AG08396 (cell line): ENCODE measurements around the gene SDC3.

Source experiments
- DNase-seq: peaks from one replicate; pipeline ENCODE4 v3.0.0; 2012; ENCODE audit warnings: low spot score, mixed read lengths

SDC3 gene

GRCh38 chr1:30928789-30929134 is 20.2 kb upstream of the SDC3 start:
- no peak for DNase-seq

GRCh38 chr1:30928171-30928570 is 19.6 kb upstream of the SDC3 start:
- DNase-seq: no peak

GRCh38 chr1:30927448-30927847 is 18.9 kb upstream of the SDC3 start:
- DNase-seq: no peak

GRCh38 chr1:30923597-30923996 is 15.0 kb upstream of the SDC3 start:
- DNase-seq: no peak

GRCh38 chr1:30920827-30921226 is 12.3 kb upstream of the SDC3 start:
- peak; percentile 8 for DNase-seq

- peak; percentile 29 for DNase-seq
These were observed 10.7 kb upstream of the SDC3 start for GRCh38 chr1:30919025-30919881.

- DNase-seq: no peak
These were observed 7.7 kb upstream of the SDC3 start for GRCh38 chr1:30916296-30916695.

GRCh38 chr1:30915491-30916230 is 7.1 kb upstream of the SDC3 start:
- DNase-seq: no peak

GRCh38 chr1:30914931-30915330 is 6.4 kb upstream of the SDC3 start:
- DNase-seq: no peak

- DNase-seq: no peak
These were observed 6.0 kb upstream of the SDC3 start for GRCh38 chr1:30914587-30914922.

GRCh38 chr1:30912913-30913652 is 4.5 kb upstream of the SDC3 start:
- DNase-seq: no peak

GRCh38 chr1:30912224-30912623 is 3.7 kb upstream of the SDC3 start:
- DNase-seq: no peak

GRCh38 chr1:30911059-30911954 is 2.7 kb upstream of the SDC3 start:
- DNase-seq: peak; percentile 89

- no peak for DNase-seq
These were observed 959 bp upstream of the SDC3 start for GRCh38 chr1:30909365-30910068.

- DNase-seq: no peak
These were observed 252 bp downstream of the SDC3 start for GRCh38 chr1:30908316-30908695.

GRCh38 chr1:30907481-30908315 is 860 bp downstream of the SDC3 start:
- DNase-seq: no peak

- DNase-seq: no peak
These were observed 1.7 kb downstream of the SDC3 start for GRCh38 chr1:30906631-30907441.

GRCh38 chr1:30905916-30906620 is 2.5 kb downstream of the SDC3 start:
- no peak for DNase-seq

GRCh38 chr1:30905403-30905802 is 3.2 kb downstream of the SDC3 start:
- DNase-seq: no peak
